ENCODE measurements around the gene ABHD17B. TPM values are rescaled to one million over a fixed set of nuclear protein-coding genes. Genes with fewer than 3 reads are reported as not detected.
A peak's percentile ranks its signal among the peaks of the same experiment; 100 is the strongest.
"Not testable (repeated sequence)": the region's sequence is repeated elsewhere in the genome, so short reads cannot be mapped to it uniquely, and the experiment has no call there.

The ABHD17B gene
- total RNA-seq, 4 donors from 2014 or later, result 10.5 to 24.8 (median 15.9) TPM

GRCh38 chr9:71908825-71909224, 2.2 kb downstream of the ABHD17B start:
- no peak for ATAC-seq
- Histone ChIP-seq H3K36me3 (no peaks in the 10 kb centered on the region), H3K27ac (peak overlapping the region in 1 of 4 donors; percentile 90), H3K27me3 (no peaks in the 10 kb centered on the region), H3K4me1 (peaks cover 0 to 55% (median 9%) of the 10 kb centered on the region in 3 donors), H3K9me3 (no peaks in the 10 kb centered on the region), H3K4me3 (peak overlapping the region in 1 of 2 donors; percentile 89)
- no peak for TF ChIP-seq POLR2AphosphoS5 (IDR thresholded peaks at IDR 0.05)
- TF ChIP-seq POLR2A (IDR thresholded peaks at IDR 0.05), result no peak
- no peak for TF ChIP-seq CTCF (IDR thresholded peaks at IDR 0.05)
- no peak for TF ChIP-seq EP300 (IDR thresholded peaks at IDR 0.05)
- 35 to 56% methylated on average over 1 of the region's 1 CpG for WGBS, 2 donors (ENCODE audit: low coverage in 1 of 2)

GRCh38 chr9:71904076-71904475, 6.9 kb downstream of the ABHD17B start:
- Histone ChIP-seq H3K4me1 (peaks cover 0 to 44% (median 0%) of the 10 kb centered on the region in 3 donors), H3K9me3 (no peaks in the 10 kb centered on the region), H3K27me3 (no peaks in the 10 kb centered on the region), H3K4me3 (no peak overlapping the region), H3K36me3 (no peaks in the 10 kb centered on the region), H3K27ac (no peak overlapping the region)
- TF ChIP-seq POLR2A (IDR thresholded peaks at IDR 0.05) (no peak), EP300 (IDR thresholded peaks at IDR 0.05) (no peak), CTCF (IDR thresholded peaks at IDR 0.05) (no peak)
- ATAC-seq, result no peak
- 58 to 80% methylated on average over 2 of the region's 2 CpGs for WGBS, 2 donors (ENCODE audit: low coverage in 1 of 2)

- WGBS, 2 donors (ENCODE audit: low coverage in 1 of 2), result 49 to 64% methylated on average over 4 to 6 of the region's 6 CpGs
- no peak for ATAC-seq
- Histone ChIP-seq H3K27me3 (no peaks in the 10 kb centered on the region), H3K27ac (no peak overlapping the region), H3K36me3 (no peaks in the 10 kb centered on the region), H3K4me3 (no peak overlapping the region), H3K4me1 (peaks cover 0 to 26% (median 0%) of the 10 kb centered on the region in 3 donors), H3K9me3 (no peaks in the 10 kb centered on the region)
- no peak for TF ChIP-seq POLR2AphosphoS5 (IDR thresholded peaks at IDR 0.05)
- no peak for TF ChIP-seq POLR2A (IDR thresholded peaks at IDR 0.05)
Measured at GRCh38 chr9:71901695-71902597, 9.0 kb downstream of the ABHD17B start.

- H3K4me3 ChIP-seq, ATAC-seq, H3K27ac ChIP-seq, H3K36me3 ChIP-seq, H3K9me3 ChIP-seq, H3K27me3 ChIP-seq: not testable (repeated sequence)
- peaks cover 0 to 39% (median 0%) of the 10 kb centered on the region in 3 donors for H3K4me1 ChIP-seq
- 93 to 98% methylated on average over 3 to 5 of the region's 6 CpGs for WGBS, 2 donors (ENCODE audit: low coverage in 1 of 2)
Measured at GRCh38 chr9:71898756-71899155, 12.2 kb downstream of the ABHD17B start.

- no peak for ATAC-seq
- 80 to 93% methylated on average over 1 of the region's 1 CpG for WGBS, 2 donors (ENCODE audit: low coverage in 1 of 2)
- Histone ChIP-seq H3K27ac (no peak overlapping the region), H3K27me3 (no peaks in the 10 kb centered on the region), H3K4me3 (no peak overlapping the region), H3K4me1 (peaks cover 0 to 34% (median 0%) of the 10 kb centered on the region in 3 donors), H3K9me3 (no peaks in the 10 kb centered on the region), H3K36me3 (no peaks in the 10 kb centered on the region)
- TF ChIP-seq POLR2AphosphoS5 (IDR thresholded peaks at IDR 0.05), result no peak
- TF ChIP-seq POLR2A (IDR thresholded peaks at IDR 0.05), result no peak
- TF ChIP-seq EP300 (IDR thresholded peaks at IDR 0.05), result no peak
- TF ChIP-seq CTCF (IDR thresholded peaks at IDR 0.05), result no peak
Measured at GRCh38 chr9:71897577-71897976, 13.4 kb downstream of the ABHD17B start.

- no peak for ATAC-seq
- Histone ChIP-seq H3K9me3 (no peaks in the 10 kb centered on the region), H3K4me1 (peaks cover 0 to 30% (median 0%) of the 10 kb centered on the region in 3 donors), H3K27ac (no peak overlapping the region), H3K4me3 (no peak overlapping the region), H3K36me3 (no peaks in the 10 kb centered on the region), H3K27me3 (no peaks in the 10 kb centered on the region)
- TF ChIP-seq EP300 (IDR thresholded peaks at IDR 0.05), result no peak
- no peak for TF ChIP-seq CTCF (IDR thresholded peaks at IDR 0.05)
- no peak for TF ChIP-seq POLR2A (IDR thresholded peaks at IDR 0.05)
- TF ChIP-seq POLR2AphosphoS5 (IDR thresholded peaks at IDR 0.05), result no peak
Measured at GRCh38 chr9:71896761-71897160, 14.2 kb downstream of the ABHD17B start.

Measured in gastroesophageal sphincter (tissue), 4 donors.